PC-9 (cell line): ENCODE data around the gene BRD9. TPM values are rescaled to one million over a fixed set of nuclear protein-coding genes. Genes with fewer than 3 reads are reported as not detected.

Experiments used
- BruUV-seq: library from RNA; stranded (reverse); fragments of 400-500 nt; replicated peaks from 2 replicates; lab custom pipeline; 2021; lab: Mats Ljungman, UMichigan
- CTCF ChIA-PET: fragments of 300-600 bp; sonication (Branson Sonifier 250); formaldehyde crosslinking; loops from one replicate; lab custom pipeline; 2022; ENCODE audit warnings: antibody characterized with exemption; lab: Charles Lee
- POLR2A ChIA-PET: fragments of 300-600 bp; sonication (Branson Sonifier 250); formaldehyde crosslinking; loops from one replicate; lab custom pipeline; 2022; ENCODE audit warnings: antibody characterized with exemption; ENCODE audit not compliant: unreplicated experiment; lab: Charles Lee
- DNase-seq, 2 experiments: peaks; one replicate each; pipeline versions ENCODE4 v3.0.0 to v3.0.0-alpha.2; 2015 to 2022; ENCODE audit warnings: mixed read lengths in 1 of 2
- H2AFZ ChIP-seq: fragments of 200-600 bp; sonication (generic); 2 replicates; pipeline ENCODE4 v1.8.1; 2017; ENCODE audit warnings: antibody characterized with exemption
- H3F3A ChIP-seq: fragments of 200-600 bp; sonication (generic); 2 replicates; pipeline ENCODE4 v1.8.1; 2017; ENCODE audit warnings: antibody characterized with exemption, mild to moderate bottlenecking, low read depth; ENCODE audit not compliant: insufficient read depth
- H3K27ac ChIP-seq: fragments of 200-600 bp; sonication (generic); 2 replicates; pipeline ENCODE4 v1.6.1; 2016; ENCODE audit warnings: mixed run types
- H3K27me3 ChIP-seq: fragments of 200-600 bp; sonication (generic); 2 replicates; pipeline ENCODE4 v1.6.1; 2016; ENCODE audit warnings: low read depth, mixed run types; ENCODE audit not compliant: insufficient read depth
- H3K36me3 ChIP-seq: fragments of 200-600 bp; sonication (generic); 2 replicates; pipeline ENCODE4 v1.6.1; 2016; ENCODE audit warnings: low read depth, mixed run types
- H3K4me1 ChIP-seq: fragments of 200-600 bp; sonication (generic); replicated peaks from 2 replicates; pipeline ENCODE4 v1.6.1; 2016; ENCODE audit warnings: mixed run types; ENCODE audit not compliant: insufficient read depth
- H3K4me2 ChIP-seq: fragments of 200-600 bp; sonication (generic); 2 replicates; pipeline ENCODE4 v1.6.1; 2017; ENCODE audit warnings: mixed run types
- H3K4me3 ChIP-seq: fragments of 200-600 bp; sonication (generic); 2 replicates; pipeline ENCODE4 v1.6.1; 2016; ENCODE audit warnings: mixed run types
- H3K79me2 ChIP-seq: fragments of 200-600 bp; sonication (generic); 2 replicates; pipeline ENCODE4 v1.6.1; 2017; ENCODE audit warnings: low read depth, mixed run types
- H3K9me2 ChIP-seq: fragments of 200-600 bp; sonication (generic); 2 replicates; pipeline ENCODE4 v1.8.1; 2017; ENCODE audit warnings: mild to moderate bottlenecking; ENCODE audit not compliant: insufficient read depth
- H3K9me3 ChIP-seq: fragments of 200-600 bp; sonication (generic); 2 replicates; pipeline ENCODE4 v1.8.1; 2016; ENCODE audit warnings: low read depth; ENCODE audit not compliant: insufficient read depth
- H4K20me1 ChIP-seq: fragments of 200-600 bp; sonication (generic); 2 replicates; pipeline ENCODE4 v1.8.1; 2017; ENCODE audit not compliant: insufficient read depth
- CTCF ChIP-seq: fragments of 200-600 bp; sonication (generic); conservative IDR thresholded peaks from 2 replicates; pipeline ENCODE4 v1.6.1; 2017; ENCODE audit warnings: mixed run types, antibody characterized with exemption, mild to moderate bottlenecking, moderate library complexity
- EZH2 ChIP-seq: fragments of 200-600 bp; sonication (generic); IDR thresholded peaks from 2 replicates; pipeline ENCODE4 v1.8.0; 2017; ENCODE audit warnings: antibody characterized with exemption, low read depth
- intact Hi-C: fragments of 100-400 bp; cut with micrococcal nuclease; formaldehyde crosslinking; loops from one replicate; pipeline ENCODE4 v1.10.0; 2022; ENCODE audit not compliant: unreplicated experiment
- total RNA-seq: library from RNA; stranded (reverse); gene quantifications from 2 replicates; pipeline ENCODE4 v1.2.3, GENCODE V29; 2021

Gene BRD9
- total RNA-seq, 1 experiment from 2014 or later: 102 TPM

- Histone ChIP-seq H2AFZ (no peak overlapping the region), H4K20me1 (peaks cover 3% of the 10 kb centered on the region; the same call in 1 of the 2 replicates), H3K27me3 (peaks cover 18% of the 10 kb centered on the region; the same call in 1 of the 2 replicates), H3K36me3 (no peaks in the 10 kb centered on the region), H3K27ac (no peak overlapping the region), H3F3A (no peaks in the 10 kb centered on the region; the same call in 1 of the 2 replicates), H3K79me2 (no peaks in the 10 kb centered on the region), H3K9me2 (no peaks in the 10 kb centered on the region), H3K9me3 (no peaks in the 10 kb centered on the region), H3K4me1 (0 out of 2 replicates have a peak, but pooled peaks cover 6% of the 10 kb centered on the region), H3K4me3 (no peak overlapping the region), H3K4me2 (no peak overlapping the region)
- DNase-seq: no peak
- intact Hi-C loops: no loop called here
- CTCF ChIA-PET: no interaction called here
- POLR2A ChIA-PET: no interaction called here
- no TSS peak for BruUV-seq
- TF ChIP-seq CTCF: no peak
- TF ChIP-seq EZH2: no peak
These were observed 34.8 kb upstream of the BRD9 start for GRCh38 chr5:927172-928015.

GRCh38 chr5:926417-927171 is 34.0 kb upstream of the BRD9 start:
- peaks cover 3% of the 10 kb centered on the region; the same call in 1 of the 2 replicates for H4K20me1 ChIP-seq
- H3K9me3 ChIP-seq: no peaks in the 10 kb centered on the region
- H3K27me3 ChIP-seq: peaks cover 13% of the 10 kb centered on the region; the same call in 1 of the 2 replicates
- no peak for TF ChIP-seq EZH2
- ChIA-PET CTCF (interaction anchor here (0.7 kb wide), 1 partner anchor 23 kb away, joined by 3 read pairs; no protein-coding TSS in a partner anchor), POLR2A (no interaction called here)
- H3K4me1 ChIP-seq: 0 out of 2 replicates have a peak, but pooled peaks cover 6% of the 10 kb centered on the region
- DNase-seq: no peak
- H2AFZ ChIP-seq: no peak overlapping the region
- no peaks in the 10 kb centered on the region; the same call in 1 of the 2 replicates for H3F3A ChIP-seq
- H3K9me2 ChIP-seq: no peaks in the 10 kb centered on the region
- no peak overlapping the region for H3K27ac ChIP-seq
- no peaks in the 10 kb centered on the region for H3K36me3 ChIP-seq
- no peak overlapping the region for H3K4me2 ChIP-seq
- no peak overlapping the region for H3K4me3 ChIP-seq
- no peaks in the 10 kb centered on the region for H3K79me2 ChIP-seq
- intact Hi-C loops: no loop called here
- no TSS peak for BruUV-seq

- DNase-seq: peak; percentile 60 to 95
- intact Hi-C loops: loop anchor here (1.0 kb wide), 7 partner anchors 88 to 722 kb away; no protein-coding TSS in a partner anchor
- Histone ChIP-seq H3K4me2 (no peak overlapping the region), H3K9me2 (no peaks in the 10 kb centered on the region), H3K27me3 (no peaks in the 10 kb centered on the region), H3K27ac (no peak overlapping the region), H3K4me1 (no peaks in the 10 kb centered on the region), H3F3A (no peaks in the 10 kb centered on the region; the same call in 1 of the 2 replicates), H3K4me3 (no peak overlapping the region), H3K79me2 (no peaks in the 10 kb centered on the region), H2AFZ (no peak overlapping the region), H3K36me3 (no peaks in the 10 kb centered on the region), H3K9me3 (no peaks in the 10 kb centered on the region), H4K20me1 (peaks cover 3% of the 10 kb centered on the region; the same call in 1 of the 2 replicates)
- ChIA-PET CTCF (interaction anchor here (0.7 to 2.0 kb wide), 14 partner anchors 9 to 720 kb away, joined by 3 to 18 read pairs (median 5); no protein-coding TSS in a partner anchor), POLR2A (no interaction called here)
- TF ChIP-seq EZH2 (no peak), CTCF (peak; percentile 96)
- no TSS peak for BruUV-seq
These were observed 30.8 kb upstream of the BRD9 start for GRCh38 chr5:923281-923873.
